ENCODE data around the gene PICALM.
A peak's percentile ranks its signal among the peaks of the same experiment; 100 is the strongest.

DNA sequence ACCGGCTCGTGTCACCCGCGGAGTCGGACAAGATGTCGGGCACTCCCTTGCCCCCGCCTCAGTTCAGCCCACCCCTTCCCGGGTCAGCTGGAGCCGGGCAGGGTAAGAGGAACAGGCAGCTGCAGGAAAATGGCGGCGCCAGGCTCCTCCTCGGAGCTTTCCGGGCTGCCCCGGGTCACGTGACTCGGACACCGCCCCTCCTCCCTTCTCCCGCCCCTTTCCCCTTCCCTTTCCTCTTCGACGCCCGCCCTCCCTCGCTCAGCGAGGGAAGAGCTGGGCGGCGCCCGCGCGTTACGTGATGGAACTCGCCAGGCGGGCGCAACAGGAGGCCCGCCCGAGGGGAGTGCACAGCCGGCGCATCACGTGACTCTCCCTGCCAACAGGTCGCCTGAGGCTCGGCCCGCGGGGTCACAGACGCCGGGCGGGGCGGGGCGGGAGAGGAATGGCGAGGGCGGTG lies at the start of gene PICALM:
- TF ChIP-seq POLR2A (IDR thresholded peaks at IDR 0.05) (peak; percentile 62 to 86), CTCF (IDR thresholded peaks at IDR 0.05) (no peak)

Measured in tibial nerve (tissue), 3 donors.